ENCODE results near the gene PARD3B.

PARD3B gene

DNA sequence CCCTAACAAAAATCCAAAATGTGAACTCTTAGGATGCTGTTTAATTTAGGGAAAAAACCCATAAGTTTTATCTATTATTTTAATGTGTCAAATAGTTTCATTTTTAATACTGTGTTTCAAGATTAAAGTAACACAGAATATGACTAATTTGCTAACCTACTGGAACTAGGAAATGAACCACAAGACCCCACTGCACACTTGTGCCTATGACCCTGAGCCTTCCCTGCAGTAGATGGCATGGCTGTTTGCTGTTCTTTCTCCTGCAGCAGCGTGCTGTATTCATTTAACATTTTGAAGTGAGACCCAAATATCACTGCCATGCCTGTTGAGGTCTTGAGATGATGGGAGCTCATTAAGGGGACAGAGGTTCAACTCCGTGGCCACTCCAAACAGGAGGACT is 571.9 kb downstream of the PARD3B start:
- Histone ChIP-seq H3K27ac (ENCODE audit: low read length) (no peak overlapping the region), H3K9me3 (ENCODE audit: control insufficient read depth in 1 of 2, low read length in 2 of 2) (no peaks in the 10 kb centered on the region), H3K27me3 (ENCODE audit: low read depth, low read length) (no peaks in the 10 kb centered on the region), H3K4me3 (ENCODE audit: low read depth in 1 of 2, low read length in 2 of 2) (no peak overlapping the region), H3K36me3 (ENCODE audit: control insufficient read depth in 1 of 2, insufficient read depth in 2 of 2, low read length in 2 of 2) (no peaks in the 10 kb centered on the region), H3K4me1 (ENCODE audit: control insufficient read depth in 1 of 2, insufficient read depth in 2 of 2, low read length in 2 of 2) (no peaks in the 10 kb centered on the region)

- no peak overlapping the region for H3K4me3 ChIP-seq (ENCODE audit: low read depth in 1 of 2, low read length in 2 of 2)
- H3K36me3 ChIP-seq (ENCODE audit: control insufficient read depth in 1 of 2, insufficient read depth in 2 of 2, low read length in 2 of 2) = no peaks in the 10 kb centered on the region
- H3K27me3 ChIP-seq (ENCODE audit: low read depth, low read length) = no peaks in the 10 kb centered on the region
- H3K4me1 ChIP-seq (ENCODE audit: control insufficient read depth in 1 of 2, insufficient read depth in 2 of 2, low read length in 2 of 2) = no peaks in the 10 kb centered on the region
- no peaks in the 10 kb centered on the region for H3K9me3 ChIP-seq (ENCODE audit: control insufficient read depth in 1 of 2, low read length in 2 of 2)
- no peak overlapping the region for H3K27ac ChIP-seq (ENCODE audit: low read length)
Measured at GRCh38 chr2:205119136-205119535, 573.9 kb downstream of the PARD3B start.

- no peak overlapping the region for H3K27ac ChIP-seq (ENCODE audit: low read length)
- peaks cover 0 to 10% of the 10 kb centered on the region in 2 donors for H3K36me3 ChIP-seq (ENCODE audit: control insufficient read depth in 1 of 2, insufficient read depth in 2 of 2, low read length in 2 of 2)
- H3K9me3 ChIP-seq (ENCODE audit: control insufficient read depth in 1 of 2, low read length in 2 of 2) = no peaks in the 10 kb centered on the region
- H3K27me3 ChIP-seq (ENCODE audit: low read depth, low read length) = no peaks in the 10 kb centered on the region
- no peak overlapping the region for H3K4me3 ChIP-seq (ENCODE audit: low read depth in 1 of 2, low read length in 2 of 2)
- no peaks in the 10 kb centered on the region for H3K4me1 ChIP-seq (ENCODE audit: control insufficient read depth in 1 of 2, insufficient read depth in 2 of 2, low read length in 2 of 2)
Measured at GRCh38 chr2:205128726-205129125, 583.5 kb downstream of the PARD3B start.

GRCh38 chr2:205129531-205129930 is 584.3 kb downstream of the PARD3B start:
- Histone ChIP-seq H3K27me3 (ENCODE audit: low read depth, low read length) (no peaks in the 10 kb centered on the region), H3K36me3 (ENCODE audit: control insufficient read depth in 1 of 2, insufficient read depth in 2 of 2, low read length in 2 of 2) (peaks cover 0 to 10% of the 10 kb centered on the region in 2 donors), H3K27ac (ENCODE audit: low read length) (no peak overlapping the region), H3K4me3 (ENCODE audit: low read depth in 1 of 2, low read length in 2 of 2) (no peak overlapping the region), H3K4me1 (ENCODE audit: control insufficient read depth in 1 of 2, insufficient read depth in 2 of 2, low read length in 2 of 2) (no peaks in the 10 kb centered on the region), H3K9me3 (ENCODE audit: control insufficient read depth in 1 of 2, low read length in 2 of 2) (no peaks in the 10 kb centered on the region)

DNA sequence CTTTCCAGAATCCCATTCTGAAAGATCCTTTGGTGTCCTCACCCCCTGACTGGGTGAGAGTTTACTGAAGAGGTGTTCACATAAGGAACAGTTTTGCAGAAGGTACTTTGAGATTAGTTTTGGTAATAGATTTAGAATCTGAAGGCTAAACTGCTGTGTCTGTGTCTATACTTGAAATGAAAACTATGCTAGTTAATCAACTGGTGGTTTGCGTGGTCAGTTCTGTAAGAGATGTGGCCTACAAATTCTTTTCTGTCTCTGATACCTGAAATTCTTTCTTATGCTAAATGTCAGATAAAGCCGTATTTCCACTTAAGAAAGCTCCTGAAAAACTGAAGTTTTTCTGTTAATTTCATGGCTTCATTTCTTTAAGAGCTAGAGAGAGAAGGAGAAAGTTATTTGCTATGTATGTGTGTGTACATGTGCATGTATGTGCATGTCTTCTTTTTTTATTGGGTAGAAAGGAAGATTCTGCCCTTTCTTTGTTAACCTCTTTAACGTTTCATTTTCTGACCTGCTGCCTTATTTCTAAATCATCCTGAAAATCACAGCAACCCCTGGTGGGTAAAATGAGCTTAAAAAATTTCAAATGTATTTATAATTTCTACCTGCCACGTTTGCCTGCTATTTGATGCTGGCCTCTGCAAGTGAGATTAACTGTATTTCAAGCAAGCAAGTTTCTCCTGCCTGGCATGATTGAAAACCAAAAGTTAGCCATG is 585.0 kb downstream of the PARD3B start:
- Histone ChIP-seq H3K27ac (ENCODE audit: low read length) (no peak overlapping the region), H3K4me1 (ENCODE audit: control insufficient read depth in 1 of 2, insufficient read depth in 2 of 2, low read length in 2 of 2) (no peaks in the 10 kb centered on the region), H3K9me3 (ENCODE audit: control insufficient read depth in 1 of 2, low read length in 2 of 2) (no peaks in the 10 kb centered on the region), H3K27me3 (ENCODE audit: low read depth, low read length) (no peaks in the 10 kb centered on the region), H3K36me3 (ENCODE audit: control insufficient read depth in 1 of 2, insufficient read depth in 2 of 2, low read length in 2 of 2) (peaks cover 0 to 9% of the 10 kb centered on the region in 2 donors), H3K4me3 (ENCODE audit: low read depth in 1 of 2, low read length in 2 of 2) (no peak overlapping the region)

DNA sequence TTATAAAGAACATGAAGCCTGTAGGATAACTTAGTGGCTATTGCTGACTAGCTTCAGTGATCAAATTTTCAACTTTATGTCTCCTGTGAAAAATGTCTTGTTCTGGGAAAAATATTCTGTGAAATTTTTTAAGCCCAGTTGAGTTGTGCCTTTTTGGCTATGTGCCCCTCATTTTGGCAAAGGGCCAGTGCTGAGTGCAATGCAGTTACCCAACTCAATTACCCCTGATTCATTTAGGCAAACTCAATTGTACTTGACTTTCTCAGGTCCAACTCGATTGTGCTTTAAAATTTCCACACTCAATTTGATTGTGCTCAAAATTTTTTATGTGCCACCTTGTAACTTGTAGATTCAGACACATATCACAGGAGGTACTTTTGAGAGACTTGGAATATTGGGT is 588.3 kb downstream of the PARD3B start:
- no peak overlapping the region for H3K4me3 ChIP-seq (ENCODE audit: low read depth in 1 of 2, low read length in 2 of 2)
- H3K9me3 ChIP-seq (ENCODE audit: control insufficient read depth in 1 of 2, low read length in 2 of 2) = no peaks in the 10 kb centered on the region
- H3K36me3 ChIP-seq (ENCODE audit: control insufficient read depth in 1 of 2, insufficient read depth in 2 of 2, low read length in 2 of 2) = no peaks in the 10 kb centered on the region
- no peaks in the 10 kb centered on the region for H3K27me3 ChIP-seq (ENCODE audit: low read depth, low read length)
- H3K4me1 ChIP-seq (ENCODE audit: control insufficient read depth in 1 of 2, insufficient read depth in 2 of 2, low read length in 2 of 2) = no peaks in the 10 kb centered on the region
- no peak overlapping the region for H3K27ac ChIP-seq (ENCODE audit: low read length)

DNA sequence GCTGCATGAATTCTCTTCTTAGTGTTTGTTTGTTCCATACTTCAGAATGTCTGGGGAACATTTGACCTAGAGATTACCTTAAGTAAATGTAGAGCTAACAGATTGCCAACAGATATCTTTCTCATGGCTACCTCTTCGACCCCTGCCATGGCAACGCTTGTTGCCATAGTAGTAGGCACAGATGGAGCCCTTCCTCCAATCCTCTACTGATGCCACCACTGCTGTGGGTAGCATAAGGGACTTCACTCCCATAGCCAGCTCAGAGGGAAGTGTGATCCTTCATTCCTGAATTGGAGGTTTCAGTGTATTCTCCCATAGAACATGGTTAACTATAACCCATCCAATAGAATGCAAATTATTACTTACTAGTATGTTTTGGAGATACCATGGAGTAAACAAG is 593.5 kb downstream of the PARD3B start:
- Histone ChIP-seq H3K36me3 (ENCODE audit: control insufficient read depth in 1 of 2, insufficient read depth in 2 of 2, low read length in 2 of 2) (no peaks in the 10 kb centered on the region), H3K4me1 (ENCODE audit: control insufficient read depth in 1 of 2, insufficient read depth in 2 of 2, low read length in 2 of 2) (no peaks in the 10 kb centered on the region), H3K27ac (ENCODE audit: low read length) (no peak overlapping the region), H3K27me3 (ENCODE audit: low read depth, low read length) (no peaks in the 10 kb centered on the region), H3K4me3 (ENCODE audit: low read depth in 1 of 2, low read length in 2 of 2) (no peak overlapping the region), H3K9me3 (ENCODE audit: control insufficient read depth in 1 of 2, low read length in 2 of 2) (no peaks in the 10 kb centered on the region)

- H3K9me3 ChIP-seq (ENCODE audit: control insufficient read depth in 1 of 2, low read length in 2 of 2) = no peaks in the 10 kb centered on the region
- H3K27ac ChIP-seq (ENCODE audit: low read length) = no peak overlapping the region
- no peaks in the 10 kb centered on the region for H3K4me1 ChIP-seq (ENCODE audit: control insufficient read depth in 1 of 2, insufficient read depth in 2 of 2, low read length in 2 of 2)
- no peaks in the 10 kb centered on the region for H3K27me3 ChIP-seq (ENCODE audit: low read depth, low read length)
- no peaks in the 10 kb centered on the region for H3K36me3 ChIP-seq (ENCODE audit: control insufficient read depth in 1 of 2, insufficient read depth in 2 of 2, low read length in 2 of 2)
- H3K4me3 ChIP-seq (ENCODE audit: low read depth in 1 of 2, low read length in 2 of 2) = no peak overlapping the region
Measured at GRCh38 chr2:205139822-205140463, 594.7 kb downstream of the PARD3B start.

DNA sequence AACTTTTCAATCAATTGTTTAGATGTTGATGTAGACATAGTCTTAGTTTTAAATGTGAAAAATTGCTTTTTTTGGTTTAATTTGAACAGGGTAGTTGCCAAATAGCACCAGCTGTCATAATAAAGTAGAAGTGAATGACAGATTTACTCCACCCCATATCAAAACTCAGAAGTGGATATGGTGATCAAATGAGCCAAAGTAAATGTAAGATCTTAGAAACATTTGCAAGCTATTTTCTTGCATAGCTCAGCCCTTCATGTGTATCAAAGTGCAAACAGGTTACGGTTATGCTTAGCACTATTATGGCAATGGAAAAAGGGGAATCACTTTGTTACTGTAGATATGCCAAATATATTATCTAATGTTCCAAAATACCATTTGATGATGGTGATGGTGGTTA is 596.1 kb downstream of the PARD3B start:
- H3K4me1 ChIP-seq (ENCODE audit: control insufficient read depth in 1 of 2, insufficient read depth in 2 of 2, low read length in 2 of 2) = no peaks in the 10 kb centered on the region
- H3K9me3 ChIP-seq (ENCODE audit: control insufficient read depth in 1 of 2, low read length in 2 of 2) = no peaks in the 10 kb centered on the region
- no peak overlapping the region for H3K27ac ChIP-seq (ENCODE audit: low read length)
- no peaks in the 10 kb centered on the region for H3K27me3 ChIP-seq (ENCODE audit: low read depth, low read length)
- no peaks in the 10 kb centered on the region for H3K36me3 ChIP-seq (ENCODE audit: control insufficient read depth in 1 of 2, insufficient read depth in 2 of 2, low read length in 2 of 2)
- H3K4me3 ChIP-seq (ENCODE audit: low read depth in 1 of 2, low read length in 2 of 2) = no peak overlapping the region

GRCh38 chr2:205145888-205146287 is 600.6 kb downstream of the PARD3B start:
- H3K4me3 ChIP-seq (ENCODE audit: low read depth in 1 of 2, low read length in 2 of 2) = no peak overlapping the region
- no peaks in the 10 kb centered on the region for H3K27me3 ChIP-seq (ENCODE audit: low read depth, low read length)

GRCh38 chr2:205148755-205149154 is 603.5 kb downstream of the PARD3B start:
- H3K27me3 ChIP-seq (ENCODE audit: low read depth, low read length) = no peaks in the 10 kb centered on the region
- no peak overlapping the region for H3K4me3 ChIP-seq (ENCODE audit: low read depth in 1 of 2, low read length in 2 of 2)
- H3K4me1 ChIP-seq (ENCODE audit: control insufficient read depth in 1 of 2, insufficient read depth in 2 of 2, low read length in 2 of 2) = no peaks in the 10 kb centered on the region
- no peaks in the 10 kb centered on the region for H3K9me3 ChIP-seq (ENCODE audit: control insufficient read depth in 1 of 2, low read length in 2 of 2)
- H3K27ac ChIP-seq (ENCODE audit: low read length) = no peak overlapping the region
- no peaks in the 10 kb centered on the region for H3K36me3 ChIP-seq (ENCODE audit: control insufficient read depth in 1 of 2, insufficient read depth in 2 of 2, low read length in 2 of 2)

More at GRCh38 chr2:205145888-205146287, 600.6 kb downstream of the PARD3B start:
- no peaks in the 10 kb centered on the region for H3K9me3 ChIP-seq (ENCODE audit: control insufficient read depth in 1 of 2, low read length in 2 of 2)
- H3K36me3 ChIP-seq (ENCODE audit: control insufficient read depth in 1 of 2, insufficient read depth in 2 of 2, low read length in 2 of 2) = no peaks in the 10 kb centered on the region
- no peaks in the 10 kb centered on the region for H3K4me1 ChIP-seq (ENCODE audit: control insufficient read depth in 1 of 2, insufficient read depth in 2 of 2, low read length in 2 of 2)
- H3K27ac ChIP-seq (ENCODE audit: low read length) = no peak overlapping the region

DNA sequence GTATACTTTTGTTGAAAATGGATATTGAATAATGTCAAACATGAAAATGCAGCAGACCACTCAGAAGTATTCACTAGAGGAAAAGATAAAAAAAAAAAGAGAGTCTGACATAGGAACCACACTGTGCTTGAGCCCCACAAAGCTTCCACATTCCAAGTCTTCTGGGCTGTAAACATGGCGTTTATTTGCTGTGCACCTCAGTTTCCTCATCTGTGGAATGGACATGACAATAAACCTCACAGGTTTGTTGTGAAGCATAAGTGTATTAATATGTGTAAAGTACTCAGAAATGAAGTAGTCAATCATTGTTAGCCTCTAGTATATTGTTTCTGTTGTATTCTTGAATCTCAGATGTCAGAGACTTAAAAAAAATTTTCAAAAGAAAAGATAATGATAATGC is 611.2 kb downstream of the PARD3B start:
- Histone ChIP-seq H3K36me3 (ENCODE audit: control insufficient read depth in 1 of 2, insufficient read depth in 2 of 2, low read length in 2 of 2) (no peaks in the 10 kb centered on the region), H3K27me3 (ENCODE audit: low read depth, low read length) (no peaks in the 10 kb centered on the region), H3K27ac (ENCODE audit: low read length) (no peak overlapping the region), H3K9me3 (ENCODE audit: control insufficient read depth in 1 of 2, low read length in 2 of 2) (no peaks in the 10 kb centered on the region), H3K4me3 (ENCODE audit: low read depth in 1 of 2, low read length in 2 of 2) (no peak overlapping the region), H3K4me1 (ENCODE audit: control insufficient read depth in 1 of 2, insufficient read depth in 2 of 2, low read length in 2 of 2) (peaks cover 0 to 7% of the 10 kb centered on the region in 2 donors)
